Thyroid gland (tissue), 4 donors: ENCODE measurements around the gene SURF4.

Source experiments
- POLR2A ChIP-seq, 2 donors: fragments of 450-650 bp; IDR thresholded peaks; one replicate each; pipeline ENCODE4 v1.6.1; 2017; ENCODE audit warnings: antibody characterized with exemption in 2 of 2, mild to moderate bottlenecking in 2 of 2, moderate library complexity in 1 of 2
- TF ChIP-seq, protein P1 (sequence below), 6 experiments: fragments of 200-600 bp in 3 of 6; fragments of 450-650 bp in 3 of 6; sonication (generic) in 3 of 6; IDR thresholded peaks; one replicate each; pipeline ENCODE4 v1.5.1; 2016 to 2019; ENCODE audit warnings: antibody characterized with exemption in 6 of 6, mild to moderate bottlenecking in 2 of 6, inconsistent platforms in 1 of 6, moderate library complexity in 1 of 6

DNA sequence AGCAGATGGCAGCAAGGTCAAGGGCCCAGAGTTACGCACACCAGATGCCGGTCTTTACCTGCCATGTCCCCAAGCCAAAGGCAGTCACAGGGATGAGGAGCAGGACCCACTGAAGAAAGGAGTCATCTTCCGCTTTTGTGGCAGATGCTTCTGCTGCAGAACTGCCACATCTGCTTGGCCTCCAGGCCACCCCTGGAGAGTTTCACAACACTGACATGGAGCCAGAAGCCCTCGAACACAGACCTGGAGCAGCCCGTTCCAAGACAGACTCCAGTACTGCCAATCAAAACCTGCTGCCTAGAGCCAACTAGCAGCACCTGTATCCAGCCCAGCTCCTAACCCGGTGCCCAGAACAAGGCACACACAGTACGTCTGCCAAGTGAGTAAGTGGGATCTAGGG, 21.1 kb downstream of the SURF4 start:
- no peak for TF ChIP-seq POLR2A (IDR thresholded peaks at IDR 0.05)
- TF ChIP-seq, protein P1, sequence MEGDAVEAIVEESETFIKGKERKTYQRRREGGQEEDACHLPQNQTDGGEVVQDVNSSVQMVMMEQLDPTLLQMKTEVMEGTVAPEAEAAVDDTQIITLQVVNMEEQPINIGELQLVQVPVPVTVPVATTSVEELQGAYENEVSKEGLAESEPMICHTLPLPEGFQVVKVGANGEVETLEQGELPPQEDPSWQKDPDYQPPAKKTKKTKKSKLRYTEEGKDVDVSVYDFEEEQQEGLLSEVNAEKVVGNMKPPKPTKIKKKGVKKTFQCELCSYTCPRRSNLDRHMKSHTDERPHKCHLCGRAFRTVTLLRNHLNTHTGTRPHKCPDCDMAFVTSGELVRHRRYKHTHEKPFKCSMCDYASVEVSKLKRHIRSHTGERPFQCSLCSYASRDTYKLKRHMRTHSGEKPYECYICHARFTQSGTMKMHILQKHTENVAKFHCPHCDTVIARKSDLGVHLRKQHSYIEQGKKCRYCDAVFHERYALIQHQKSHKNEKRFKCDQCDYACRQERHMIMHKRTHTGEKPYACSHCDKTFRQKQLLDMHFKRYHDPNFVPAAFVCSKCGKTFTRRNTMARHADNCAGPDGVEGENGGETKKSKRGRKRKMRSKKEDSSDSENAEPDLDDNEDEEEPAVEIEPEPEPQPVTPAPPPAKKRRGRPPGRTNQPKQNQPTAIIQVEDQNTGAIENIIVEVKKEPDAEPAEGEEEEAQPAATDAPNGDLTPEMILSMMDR (IDR thresholded peaks at IDR 0.05): no peak
